ENCODE results near the gene C8A.

DNA sequence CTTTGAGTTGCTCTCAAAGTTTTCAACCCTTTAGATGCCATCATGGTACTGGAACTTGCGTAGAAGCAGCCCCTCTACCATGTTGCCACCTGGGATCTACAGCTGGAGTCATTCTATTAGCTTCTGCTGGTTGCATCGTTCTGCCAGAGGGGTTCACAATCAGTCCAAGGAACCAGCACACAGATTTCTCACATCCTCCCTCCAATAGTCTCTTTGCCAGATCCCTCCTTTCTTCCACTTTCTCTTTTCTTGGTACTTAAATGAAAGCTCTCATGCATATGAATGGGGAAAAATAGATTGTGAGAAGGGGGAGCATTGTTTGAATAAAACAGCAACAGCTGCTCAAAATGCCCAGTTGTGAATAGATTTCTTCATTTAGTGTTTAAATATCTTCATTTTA lies 4.2 kb upstream of the C8A start:
- no peak for TF ChIP-seq FOXP1 (CRISPR knock-in tag; IDR thresholded peaks at IDR 0.05; ENCODE audit: borderline replicate concordance)
- TF ChIP-seq NR1H2 (CRISPR knock-in tag; IDR thresholded peaks at IDR 0.05) = no peak
- TF ChIP-seq, protein P1, sequence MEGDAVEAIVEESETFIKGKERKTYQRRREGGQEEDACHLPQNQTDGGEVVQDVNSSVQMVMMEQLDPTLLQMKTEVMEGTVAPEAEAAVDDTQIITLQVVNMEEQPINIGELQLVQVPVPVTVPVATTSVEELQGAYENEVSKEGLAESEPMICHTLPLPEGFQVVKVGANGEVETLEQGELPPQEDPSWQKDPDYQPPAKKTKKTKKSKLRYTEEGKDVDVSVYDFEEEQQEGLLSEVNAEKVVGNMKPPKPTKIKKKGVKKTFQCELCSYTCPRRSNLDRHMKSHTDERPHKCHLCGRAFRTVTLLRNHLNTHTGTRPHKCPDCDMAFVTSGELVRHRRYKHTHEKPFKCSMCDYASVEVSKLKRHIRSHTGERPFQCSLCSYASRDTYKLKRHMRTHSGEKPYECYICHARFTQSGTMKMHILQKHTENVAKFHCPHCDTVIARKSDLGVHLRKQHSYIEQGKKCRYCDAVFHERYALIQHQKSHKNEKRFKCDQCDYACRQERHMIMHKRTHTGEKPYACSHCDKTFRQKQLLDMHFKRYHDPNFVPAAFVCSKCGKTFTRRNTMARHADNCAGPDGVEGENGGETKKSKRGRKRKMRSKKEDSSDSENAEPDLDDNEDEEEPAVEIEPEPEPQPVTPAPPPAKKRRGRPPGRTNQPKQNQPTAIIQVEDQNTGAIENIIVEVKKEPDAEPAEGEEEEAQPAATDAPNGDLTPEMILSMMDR (IDR thresholded peaks at IDR 0.05) = no peak
- TF ChIP-seq, protein P2, sequence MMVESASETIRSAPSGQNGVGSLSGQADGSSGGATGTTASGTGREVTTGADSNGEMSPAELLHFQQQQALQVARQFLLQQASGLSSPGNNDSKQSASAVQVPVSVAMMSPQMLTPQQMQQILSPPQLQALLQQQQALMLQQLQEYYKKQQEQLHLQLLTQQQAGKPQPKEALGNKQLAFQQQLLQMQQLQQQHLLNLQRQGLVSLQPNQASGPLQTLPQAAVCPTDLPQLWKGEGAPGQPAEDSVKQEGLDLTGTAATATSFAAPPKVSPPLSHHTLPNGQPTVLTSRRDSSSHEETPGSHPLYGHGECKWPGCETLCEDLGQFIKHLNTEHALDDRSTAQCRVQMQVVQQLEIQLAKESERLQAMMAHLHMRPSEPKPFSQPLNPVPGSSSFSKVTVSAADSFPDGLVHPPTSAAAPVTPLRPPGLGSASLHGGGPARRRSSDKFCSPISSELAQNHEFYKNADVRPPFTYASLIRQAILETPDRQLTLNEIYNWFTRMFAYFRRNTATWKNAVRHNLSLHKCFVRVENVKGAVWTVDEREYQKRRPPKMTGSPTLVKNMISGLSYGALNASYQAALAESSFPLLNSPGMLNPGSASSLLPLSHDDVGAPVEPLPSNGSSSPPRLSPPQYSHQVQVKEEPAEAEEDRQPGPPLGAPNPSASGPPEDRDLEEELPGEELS (CRISPR knock-in tag; IDR thresholded peaks at IDR 0.05) = no peak
- TF ChIP-seq, protein P3, sequence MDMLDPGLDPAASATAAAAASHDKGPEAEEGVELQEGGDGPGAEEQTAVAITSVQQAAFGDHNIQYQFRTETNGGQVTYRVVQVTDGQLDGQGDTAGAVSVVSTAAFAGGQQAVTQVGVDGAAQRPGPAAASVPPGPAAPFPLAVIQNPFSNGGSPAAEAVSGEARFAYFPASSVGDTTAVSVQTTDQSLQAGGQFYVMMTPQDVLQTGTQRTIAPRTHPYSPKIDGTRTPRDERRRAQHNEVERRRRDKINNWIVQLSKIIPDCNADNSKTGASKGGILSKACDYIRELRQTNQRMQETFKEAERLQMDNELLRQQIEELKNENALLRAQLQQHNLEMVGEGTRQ (CRISPR knock-in tag; IDR thresholded peaks at IDR 0.05) = no peak
- TF ChIP-seq, protein P4, sequence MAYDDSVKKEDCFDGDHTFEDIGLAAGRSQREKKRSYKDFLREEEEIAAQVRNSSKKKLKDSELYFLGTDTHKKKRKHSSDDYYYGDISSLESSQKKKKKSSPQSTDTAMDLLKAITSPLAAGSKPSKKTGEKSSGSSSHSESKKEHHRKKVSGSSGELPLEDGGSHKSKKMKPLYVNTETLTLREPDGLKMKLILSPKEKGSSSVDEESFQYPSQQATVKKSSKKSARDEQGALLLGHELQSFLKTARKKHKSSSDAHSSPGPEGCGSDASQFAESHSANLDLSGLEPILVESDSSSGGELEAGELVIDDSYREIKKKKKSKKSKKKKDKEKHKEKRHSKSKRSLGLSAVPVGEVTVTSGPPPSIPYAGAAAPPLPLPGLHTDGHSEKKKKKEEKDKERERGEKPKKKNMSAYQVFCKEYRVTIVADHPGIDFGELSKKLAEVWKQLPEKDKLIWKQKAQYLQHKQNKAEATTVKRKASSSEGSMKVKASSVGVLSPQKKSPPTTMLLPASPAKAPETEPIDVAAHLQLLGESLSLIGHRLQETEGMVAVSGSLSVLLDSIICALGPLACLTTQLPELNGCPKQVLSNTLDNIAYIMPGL (CRISPR knock-in tag; IDR thresholded peaks at IDR 0.05) = no peak
- TF ChIP-seq ZNF121 (CRISPR knock-in tag; IDR thresholded peaks at IDR 0.05) = no peak
- TF ChIP-seq, protein P5, sequence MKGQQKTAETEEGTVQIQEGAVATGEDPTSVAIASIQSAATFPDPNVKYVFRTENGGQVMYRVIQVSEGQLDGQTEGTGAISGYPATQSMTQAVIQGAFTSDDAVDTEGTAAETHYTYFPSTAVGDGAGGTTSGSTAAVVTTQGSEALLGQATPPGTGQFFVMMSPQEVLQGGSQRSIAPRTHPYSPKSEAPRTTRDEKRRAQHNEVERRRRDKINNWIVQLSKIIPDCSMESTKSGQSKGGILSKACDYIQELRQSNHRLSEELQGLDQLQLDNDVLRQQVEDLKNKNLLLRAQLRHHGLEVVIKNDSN (CRISPR knock-in tag; IDR thresholded peaks at IDR 0.05) = no peak
- TF ChIP-seq FOXK1 (CRISPR knock-in tag; IDR thresholded peaks at IDR 0.05) = no peak
- TF ChIP-seq, protein P6, sequence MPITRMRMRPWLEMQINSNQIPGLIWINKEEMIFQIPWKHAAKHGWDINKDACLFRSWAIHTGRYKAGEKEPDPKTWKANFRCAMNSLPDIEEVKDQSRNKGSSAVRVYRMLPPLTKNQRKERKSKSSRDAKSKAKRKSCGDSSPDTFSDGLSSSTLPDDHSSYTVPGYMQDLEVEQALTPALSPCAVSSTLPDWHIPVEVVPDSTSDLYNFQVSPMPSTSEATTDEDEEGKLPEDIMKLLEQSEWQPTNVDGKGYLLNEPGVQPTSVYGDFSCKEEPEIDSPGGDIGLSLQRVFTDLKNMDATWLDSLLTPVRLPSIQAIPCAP (CRISPR knock-in tag; IDR thresholded peaks at IDR 0.05) = no peak
- TF ChIP-seq ESRRA (CRISPR knock-in tag; IDR thresholded peaks at IDR 0.05; ENCODE audit: borderline replicate concordance) = no peak
- TF ChIP-seq TEAD1 (CRISPR knock-in tag; IDR thresholded peaks at IDR 0.05) = no peak
- TF ChIP-seq SP1 (CRISPR knock-in tag; conservative IDR thresholded peaks at IDR 0.05) = no peak
